ENCODE results near the gene KRTAP4-4. TPM values are rescaled to one million over a fixed set of nuclear protein-coding genes. Genes with fewer than 3 reads are reported as not detected.

KRTAP4-4 gene
- total RNA-seq, 1 donor from 2014 or later, result not detected

- Mint-ChIP-seq H3K9me3 (peaks cover 4% of the 10 kb centered on the region), H3K27ac (no peak overlapping the region), H3K4me1 (peaks cover 24% of the 10 kb centered on the region), H3K27me3 (peaks cover under 1% of the 10 kb centered on the region), H3K4me3 (no peak overlapping the region), H3K36me3 (ENCODE audit: low read depth) (peaks cover 3% of the 10 kb centered on the region)
- DNase-seq, result no peak
- ChIA-PET CTCF (no interaction called here), POLR2A (no interaction called here)
- intact Hi-C loops (cut with micrococcal nuclease), result no loop called here
- TF ChIP-seq CTCF (IDR thresholded peaks at IDR 0.05), result no peak
- no peak for ATAC-seq (ENCODE audit: low read depth)
Measured at GRCh38 chr17:41111151-41111885, 49.2 kb downstream of the KRTAP4-4 start.

Other genes with a start within 250 kb of the KRTAP4-4 start
- not detected in 2 replicates for gene KRT23, start 223.1 kb downstream of the KRTAP4-4 start, total RNA-seq
- not detected in 2 replicates for gene KRT39, start 193.8 kb downstream of the KRTAP4-4 start, total RNA-seq
- not detected in 2 replicates for gene KRT40, start 176.4 kb downstream of the KRTAP4-4 start, total RNA-seq
- not detected in 2 replicates for gene KRTAP3-3, start 166.6 kb downstream of the KRTAP4-4 start, total RNA-seq
- not detected in 2 replicates for gene KRTAP3-2, start 160.8 kb downstream of the KRTAP4-4 start, total RNA-seq
- gene KRTAP3-1, start 151.6 kb downstream of the KRTAP4-4 start, total RNA-seq, result not detected in 2 replicates
- not detected in 2 replicates for gene KRTAP1-5, start 133.5 kb downstream of the KRTAP4-4 start, total RNA-seq
- not detected in 2 replicates for gene KRTAP1-4, start 130.6 kb downstream of the KRTAP4-4 start, total RNA-seq
- not detected in 2 replicates for gene KRTAP1-3, start 125.9 kb downstream of the KRTAP4-4 start, total RNA-seq
- gene KRTAP1-1, start 119.3 kb downstream of the KRTAP4-4 start, total RNA-seq, result not detected in 2 replicates
- not detected in 2 replicates for gene KRTAP2-1, start 113.4 kb downstream of the KRTAP4-4 start, total RNA-seq
- gene KRTAP2-2, start 105.5 kb downstream of the KRTAP4-4 start, total RNA-seq, result not detected in 2 replicates
- not detected in 2 replicates for gene KRTAP2-3, start 100.6 kb downstream of the KRTAP4-4 start, total RNA-seq
- gene KRTAP2-4, start 94.9 kb downstream of the KRTAP4-4 start, total RNA-seq, result not detected in 2 replicates
- gene KRTAP4-7, start 76.6 kb downstream of the KRTAP4-4 start, total RNA-seq, result not detected in 2 replicates
- not detected in 2 replicates for gene KRTAP4-8, start 62.6 kb downstream of the KRTAP4-4 start, total RNA-seq
- not detected in 2 replicates for gene KRTAP4-16, start 58.5 kb downstream of the KRTAP4-4 start, total RNA-seq
- not detected in 2 replicates for gene KRTAP4-9, start 55.4 kb downstream of the KRTAP4-4 start, total RNA-seq
- not detected in 2 replicates for gene KRTAP4-11, start 42.4 kb downstream of the KRTAP4-4 start, total RNA-seq
- not detected in 2 replicates for gene KRTAP4-12, start 36.6 kb downstream of the KRTAP4-4 start, total RNA-seq
- not detected in 2 replicates for gene KRTAP4-6, start 20.2 kb downstream of the KRTAP4-4 start, total RNA-seq
- not detected in 2 replicates for gene KRTAP4-5, start 10.9 kb downstream of the KRTAP4-4 start, total RNA-seq
- not detected in 2 replicates for gene KRTAP4-3, start 7.5 kb upstream of the KRTAP4-4 start, total RNA-seq
- not detected in 2 replicates for gene KRTAP4-2, start 17.5 kb upstream of the KRTAP4-4 start, total RNA-seq
- not detected in 2 replicates for gene KRTAP4-1, start 24.2 kb upstream of the KRTAP4-4 start, total RNA-seq
- gene KRTAP9-1, start 29.1 kb upstream of the KRTAP4-4 start, total RNA-seq, result not detected in 2 replicates
- not detected in 2 replicates for gene KRTAP9-2, start 65.9 kb upstream of the KRTAP4-4 start, total RNA-seq
- gene KRTAP9-3, start 71.7 kb upstream of the KRTAP4-4 start, total RNA-seq, result not detected in 2 replicates
- gene KRTAP9-8, start 77.3 kb upstream of the KRTAP4-4 start, total RNA-seq, result not detected in 2 replicates
- gene KRTAP9-4, start 88.9 kb upstream of the KRTAP4-4 start, total RNA-seq, result not detected in 2 replicates
- gene KRTAP9-9, start 94.6 kb upstream of the KRTAP4-4 start, total RNA-seq, result not detected in 2 replicates
- not detected in 2 replicates for gene KRTAP9-6, start 104.6 kb upstream of the KRTAP4-4 start, total RNA-seq
- not detected in 2 replicates for gene KRTAP9-7, start 115.0 kb upstream of the KRTAP4-4 start, total RNA-seq
- not detected in 2 replicates for gene KRTAP29-1, start 142.1 kb upstream of the KRTAP4-4 start, total RNA-seq
- gene KRTAP16-1, start 148.6 kb upstream of the KRTAP4-4 start, total RNA-seq, result not detected in 2 replicates
- gene KRTAP17-1, start 155.0 kb upstream of the KRTAP4-4 start, total RNA-seq, result not detected in 2 replicates
- not detected in 2 replicates for gene KRT33A, start 190.1 kb upstream of the KRTAP4-4 start, total RNA-seq
- gene KRT33B, start 209.1 kb upstream of the KRTAP4-4 start, total RNA-seq, result not detected in 2 replicates
- gene KRT34, start 221.6 kb upstream of the KRTAP4-4 start, total RNA-seq, result not detected in 2 replicates
- gene KRT31, start 236.9 kb upstream of the KRTAP4-4 start, total RNA-seq, result not detected in 2 replicates

All from activated B cell treated with CpG ODN at 0.5 μM for 24 hours (primary cell).